Measurements from ENCODE around the gene FLNB. TPM values are rescaled to one million over a fixed set of nuclear protein-coding genes. Genes with fewer than 3 reads are reported as not detected.

The FLNB gene
- total RNA-seq, 4 donors from 2014 or later, result 116 to 533 (median 439) TPM

DNA sequence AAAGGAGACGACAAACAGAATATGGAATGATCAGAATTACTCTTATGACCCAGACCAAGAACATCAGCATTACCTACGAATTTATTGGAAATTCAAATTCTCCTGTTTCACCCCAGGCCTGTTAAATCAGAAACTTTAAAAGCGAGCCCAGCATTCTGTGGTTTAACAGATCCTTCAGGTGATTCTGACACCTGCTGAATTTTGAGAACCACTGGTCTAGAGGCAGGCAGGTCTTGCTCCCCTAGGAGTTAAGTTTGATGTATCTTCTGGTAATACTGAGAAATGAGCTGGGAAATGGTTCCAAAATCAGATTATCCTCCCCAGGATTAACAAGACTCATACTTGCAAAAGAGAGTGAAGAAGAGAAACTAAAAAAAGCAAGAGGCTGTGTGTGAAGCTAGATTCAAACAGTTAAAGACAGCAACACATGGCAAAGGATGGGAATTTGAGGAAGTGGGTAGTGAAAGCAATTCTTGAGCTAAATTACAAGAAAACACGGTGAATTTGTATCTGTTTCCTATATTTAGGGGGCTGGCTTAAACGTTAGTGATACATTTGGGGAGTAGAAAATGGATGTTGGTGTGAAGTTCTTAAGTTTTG, 66.0 kb downstream of the FLNB start:
- Histone ChIP-seq H3K27me3 (no peaks in the 10 kb centered on the region), H3K36me3 (peaks cover 0 to 27% (median 0%) of the 10 kb centered on the region in 3 donors), H3K4me1 (peaks cover 0 to 25% (median 0%) of the 10 kb centered on the region in 4 donors), H3K4me3 (no peak overlapping the region), H3K27ac (peak overlapping the region in 1 of 4 donors; percentile 62), H3K9me3 (no peaks in the 10 kb centered on the region)
- no peak for DNase-seq
- no peak for TF ChIP-seq POLR2A (IDR thresholded peaks at IDR 0.05)
- TF ChIP-seq, protein P1, sequence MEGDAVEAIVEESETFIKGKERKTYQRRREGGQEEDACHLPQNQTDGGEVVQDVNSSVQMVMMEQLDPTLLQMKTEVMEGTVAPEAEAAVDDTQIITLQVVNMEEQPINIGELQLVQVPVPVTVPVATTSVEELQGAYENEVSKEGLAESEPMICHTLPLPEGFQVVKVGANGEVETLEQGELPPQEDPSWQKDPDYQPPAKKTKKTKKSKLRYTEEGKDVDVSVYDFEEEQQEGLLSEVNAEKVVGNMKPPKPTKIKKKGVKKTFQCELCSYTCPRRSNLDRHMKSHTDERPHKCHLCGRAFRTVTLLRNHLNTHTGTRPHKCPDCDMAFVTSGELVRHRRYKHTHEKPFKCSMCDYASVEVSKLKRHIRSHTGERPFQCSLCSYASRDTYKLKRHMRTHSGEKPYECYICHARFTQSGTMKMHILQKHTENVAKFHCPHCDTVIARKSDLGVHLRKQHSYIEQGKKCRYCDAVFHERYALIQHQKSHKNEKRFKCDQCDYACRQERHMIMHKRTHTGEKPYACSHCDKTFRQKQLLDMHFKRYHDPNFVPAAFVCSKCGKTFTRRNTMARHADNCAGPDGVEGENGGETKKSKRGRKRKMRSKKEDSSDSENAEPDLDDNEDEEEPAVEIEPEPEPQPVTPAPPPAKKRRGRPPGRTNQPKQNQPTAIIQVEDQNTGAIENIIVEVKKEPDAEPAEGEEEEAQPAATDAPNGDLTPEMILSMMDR (IDR thresholded peaks at IDR 0.05), result no peak

DNA sequence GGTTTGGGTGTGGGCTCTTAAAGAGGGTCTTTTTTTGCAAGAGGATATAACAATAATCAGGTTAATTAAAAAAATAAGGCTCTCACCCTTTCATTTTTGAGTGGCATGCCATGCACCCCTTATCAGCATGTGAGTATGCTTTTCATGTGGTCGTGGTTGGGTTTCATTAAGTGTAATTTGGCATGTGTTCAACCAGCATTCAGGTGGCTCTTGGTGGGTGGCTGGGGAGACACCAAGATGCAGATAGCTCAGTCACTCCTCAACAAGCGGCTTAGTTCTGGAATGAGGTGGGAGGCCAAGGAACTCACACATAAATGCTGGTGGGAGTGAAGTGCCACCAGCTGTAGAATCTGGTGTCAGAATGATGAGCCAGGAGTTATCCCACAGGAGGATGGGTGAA, 66.8 kb downstream of the FLNB start:
- Histone ChIP-seq H3K4me1 (peaks cover 0 to 25% (median 0%) of the 10 kb centered on the region in 4 donors), H3K9me3 (no peaks in the 10 kb centered on the region), H3K4me3 (no peak overlapping the region), H3K27me3 (no peaks in the 10 kb centered on the region), H3K36me3 (peaks cover 0 to 35% (median 0%) of the 10 kb centered on the region in 3 donors), H3K27ac (no peak overlapping the region)
- TF ChIP-seq, protein P1 (IDR thresholded peaks at IDR 0.05), result no peak
- TF ChIP-seq POLR2A (IDR thresholded peaks at IDR 0.05), result no peak
- DNase-seq, result no peak

DNA sequence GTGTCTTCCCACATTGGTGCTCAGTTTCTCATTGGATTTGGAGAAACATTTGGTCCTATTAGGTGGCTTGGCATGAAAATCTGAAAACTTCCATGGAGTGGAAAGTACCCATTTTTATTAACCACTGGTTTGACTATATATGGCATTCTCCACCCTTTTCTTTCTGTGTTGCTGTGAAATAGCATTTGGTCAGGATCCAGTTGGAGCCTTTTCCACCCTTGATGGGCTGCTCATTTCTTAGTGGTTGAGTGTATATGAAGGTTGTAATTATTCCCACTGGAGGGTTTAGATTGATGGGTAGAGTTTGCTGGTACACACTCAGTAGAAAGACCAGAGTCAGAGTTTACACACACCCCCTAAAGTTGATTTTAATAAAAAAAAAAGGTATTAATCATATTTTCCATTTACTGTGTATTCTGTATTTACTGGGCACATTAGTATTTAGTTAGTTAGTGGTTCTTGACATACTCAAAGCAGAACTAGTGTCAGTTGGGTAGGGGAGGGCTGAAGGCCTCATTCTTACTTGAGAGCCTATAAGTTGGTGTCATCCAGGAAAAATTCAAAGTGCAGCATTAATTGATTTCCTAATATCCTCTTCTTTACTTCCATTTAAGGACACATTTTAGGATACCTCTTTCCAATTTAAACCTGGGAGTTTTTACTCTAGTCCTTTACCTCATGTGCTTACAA, 69.5 kb downstream of the FLNB start:
- no peak overlapping the region for H3K4me3 ChIP-seq
- peaks cover 0 to 60% (median 3%) of the 10 kb centered on the region in 3 donors for H3K36me3 ChIP-seq
- DNase-seq, result no peak
- TF ChIP-seq, protein P1 (IDR thresholded peaks at IDR 0.05), result no peak
- no peak for TF ChIP-seq POLR2A (IDR thresholded peaks at IDR 0.05)
- no peaks in the 10 kb centered on the region for H3K27me3 ChIP-seq
- no peak overlapping the region for H3K27ac ChIP-seq
- H3K4me1 ChIP-seq, result peaks cover 0 to 11% (median 0%) of the 10 kb centered on the region in 4 donors
- no peaks in the 10 kb centered on the region for H3K9me3 ChIP-seq

DNA sequence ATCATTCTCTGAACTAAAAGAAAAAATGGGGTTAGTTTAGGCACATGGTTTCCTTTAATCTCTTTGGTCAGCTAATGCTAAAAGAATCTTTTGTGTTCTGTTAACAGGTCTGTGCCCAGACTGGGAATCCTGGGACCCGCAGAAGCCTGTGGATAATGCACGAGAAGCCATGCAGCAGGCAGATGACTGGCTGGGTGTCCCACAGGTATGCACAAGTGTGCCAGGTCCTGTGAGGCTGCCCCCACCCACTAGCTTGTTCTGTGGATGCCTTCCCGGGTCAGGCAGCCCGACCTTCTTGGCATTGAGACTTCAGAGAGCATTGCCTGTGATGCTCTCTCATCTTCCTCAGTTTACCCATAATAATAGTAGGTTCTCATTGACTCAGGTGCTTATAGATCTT, 70.4 kb downstream of the FLNB start:
- peaks cover 0 to 3% (median 0%) of the 10 kb centered on the region in 4 donors for H3K4me1 ChIP-seq
- no peak for TF ChIP-seq POLR2A (IDR thresholded peaks at IDR 0.05)
- no peak for DNase-seq
- no peaks in the 10 kb centered on the region for H3K9me3 ChIP-seq
- peaks cover 0 to 62% (median 3%) of the 10 kb centered on the region in 3 donors for H3K36me3 ChIP-seq
- no peak overlapping the region for H3K27ac ChIP-seq
- no peak overlapping the region for H3K4me3 ChIP-seq
- no peaks in the 10 kb centered on the region for H3K27me3 ChIP-seq

DNA sequence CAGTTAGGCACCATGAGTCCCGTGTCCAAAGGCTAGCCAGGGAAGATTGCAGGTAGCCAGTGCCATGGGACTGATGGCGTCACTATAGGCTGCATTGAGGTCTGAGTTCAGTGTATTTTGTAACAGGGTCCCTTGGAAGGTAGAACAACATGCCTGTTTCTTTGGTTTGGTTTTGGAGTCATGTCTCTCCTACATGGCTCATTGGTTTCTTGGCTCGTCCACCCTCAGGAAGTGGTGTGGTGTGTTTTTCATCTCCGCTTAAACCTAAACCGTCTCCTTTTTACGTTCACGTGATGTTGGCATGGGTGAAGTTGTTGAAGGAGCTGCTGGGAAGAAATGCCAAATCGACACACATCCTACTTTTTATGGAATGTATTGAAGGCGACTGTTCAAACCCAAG, 71.6 kb downstream of the FLNB start:
- Histone ChIP-seq H3K36me3 (peaks cover 0 to 62% (median 3%) of the 10 kb centered on the region in 3 donors), H3K4me3 (no peak overlapping the region), H3K27ac (no peak overlapping the region), H3K4me1 (no peaks in the 10 kb centered on the region), H3K27me3 (no peaks in the 10 kb centered on the region), H3K9me3 (no peaks in the 10 kb centered on the region)
- no peak for TF ChIP-seq POLR2A (IDR thresholded peaks at IDR 0.05)
- TF ChIP-seq, protein P1 (IDR thresholded peaks at IDR 0.05), result no peak
- DNase-seq, result no peak

DNA sequence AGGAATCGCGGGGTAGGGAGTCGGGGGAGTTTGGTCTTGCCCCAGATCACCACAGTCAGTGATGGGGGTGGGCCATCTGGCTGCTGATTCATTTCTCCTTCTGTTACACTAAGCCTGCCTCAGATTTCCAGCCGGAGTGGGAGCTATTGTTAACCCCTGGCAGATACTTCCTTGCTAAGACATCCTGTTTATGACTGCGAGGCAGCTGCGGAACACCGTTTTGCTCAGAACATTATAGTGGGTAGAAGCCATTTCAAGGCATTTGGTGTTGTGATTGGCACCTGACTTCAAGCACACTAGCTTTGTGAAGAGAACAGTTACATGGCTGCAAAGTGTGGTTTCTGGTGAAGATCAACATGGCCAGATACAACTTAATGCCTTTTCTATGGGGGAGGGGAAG, 73.8 kb downstream of the FLNB start:
- no peak overlapping the region for H3K4me3 ChIP-seq
- no peak for TF ChIP-seq POLR2A (IDR thresholded peaks at IDR 0.05)
- TF ChIP-seq, protein P1 (IDR thresholded peaks at IDR 0.05), result no peak
- H3K9me3 ChIP-seq, result no peaks in the 10 kb centered on the region
- H3K27ac ChIP-seq, result peak overlapping the region in 2 of 4 donors; percentile 15 to 22
- H3K4me1 ChIP-seq, result peaks cover 0 to 5% (median 0%) of the 10 kb centered on the region in 4 donors
- peaks cover 0 to 60% (median 3%) of the 10 kb centered on the region in 3 donors for H3K36me3 ChIP-seq
- peak in 1 of 3 donors; percentile 28 for DNase-seq
- no peaks in the 10 kb centered on the region for H3K27me3 ChIP-seq

Measured in Peyer's patch (tissue), 4 donors.